ENCODE results near the gene SMAD3. TPM values are rescaled to one million over a fixed set of nuclear protein-coding genes. Genes with fewer than 3 reads are reported as not detected.
A peak's percentile ranks its signal among the peaks of the same experiment; 100 is the strongest.

Gene SMAD3
- total and polyA plus RNA-seq, 10 of the 15 experiments (the other 5 are each of a cell fraction or from before 2014, with no cell fraction given) = 5.6 to 43.2 (median 16.0) TPM

DNA sequence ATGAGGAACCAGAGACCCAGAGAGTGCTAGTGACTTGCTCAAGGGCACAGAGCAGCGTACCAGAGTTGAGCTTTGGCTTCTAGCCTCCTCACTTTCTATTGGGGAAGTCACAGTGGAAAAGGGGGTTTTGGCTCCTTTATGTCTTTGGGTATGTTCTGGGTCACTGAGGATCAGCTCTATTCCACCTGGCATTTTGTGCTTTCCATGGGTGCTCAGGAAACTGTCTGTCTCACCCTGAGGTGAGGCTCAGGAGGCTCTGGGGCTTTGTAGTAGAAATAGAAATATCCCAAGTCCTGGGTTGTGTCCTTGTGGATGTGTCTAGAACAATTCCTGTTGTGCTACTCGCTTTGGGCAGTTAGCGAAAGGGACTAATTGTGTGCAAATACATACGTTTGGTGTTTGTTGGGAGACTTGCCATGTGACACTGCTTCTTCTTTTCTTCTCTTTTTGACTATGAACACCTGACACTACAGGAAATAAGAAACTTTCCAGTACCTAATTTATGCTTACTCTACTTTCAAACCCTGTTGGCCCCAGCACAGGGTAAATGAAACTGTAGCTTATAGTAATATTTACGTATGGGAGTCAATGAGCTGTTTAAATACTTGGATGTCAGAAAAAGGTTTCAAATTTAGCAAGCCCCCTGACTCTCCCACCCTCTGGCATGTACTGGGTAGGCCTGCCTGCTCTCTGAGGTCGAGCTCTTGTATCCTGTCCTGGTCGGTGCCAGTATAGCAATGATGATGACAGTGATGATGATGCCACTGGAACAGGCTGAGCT, 35.6 kb downstream of the SMAD3 start (continued):
- TF ChIP-seq, protein P1, sequence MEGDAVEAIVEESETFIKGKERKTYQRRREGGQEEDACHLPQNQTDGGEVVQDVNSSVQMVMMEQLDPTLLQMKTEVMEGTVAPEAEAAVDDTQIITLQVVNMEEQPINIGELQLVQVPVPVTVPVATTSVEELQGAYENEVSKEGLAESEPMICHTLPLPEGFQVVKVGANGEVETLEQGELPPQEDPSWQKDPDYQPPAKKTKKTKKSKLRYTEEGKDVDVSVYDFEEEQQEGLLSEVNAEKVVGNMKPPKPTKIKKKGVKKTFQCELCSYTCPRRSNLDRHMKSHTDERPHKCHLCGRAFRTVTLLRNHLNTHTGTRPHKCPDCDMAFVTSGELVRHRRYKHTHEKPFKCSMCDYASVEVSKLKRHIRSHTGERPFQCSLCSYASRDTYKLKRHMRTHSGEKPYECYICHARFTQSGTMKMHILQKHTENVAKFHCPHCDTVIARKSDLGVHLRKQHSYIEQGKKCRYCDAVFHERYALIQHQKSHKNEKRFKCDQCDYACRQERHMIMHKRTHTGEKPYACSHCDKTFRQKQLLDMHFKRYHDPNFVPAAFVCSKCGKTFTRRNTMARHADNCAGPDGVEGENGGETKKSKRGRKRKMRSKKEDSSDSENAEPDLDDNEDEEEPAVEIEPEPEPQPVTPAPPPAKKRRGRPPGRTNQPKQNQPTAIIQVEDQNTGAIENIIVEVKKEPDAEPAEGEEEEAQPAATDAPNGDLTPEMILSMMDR (IDR thresholded peaks at IDR 0.05 in 2 of 3, conservative IDR thresholded peaks at IDR 0.05 in 1 of 3; ENCODE audit: control insufficient read depth in 2 of 3, extremely low read depth in 1 of 3, insufficient read depth in 1 of 3, low read depth in 3 of 3, low read length in 3 of 3) = no peak
- peak; percentile 63; the same call in 1 of the 2 replicates for TF ChIP-seq ZNF207 (IDR thresholded peaks at IDR 0.05; ENCODE audit: borderline replicate concordance)
- TF ChIP-seq SMAD5 (IDR thresholded peaks at IDR 0.05; ENCODE audit: low read depth) = no peak
- TF ChIP-seq, protein P2, sequence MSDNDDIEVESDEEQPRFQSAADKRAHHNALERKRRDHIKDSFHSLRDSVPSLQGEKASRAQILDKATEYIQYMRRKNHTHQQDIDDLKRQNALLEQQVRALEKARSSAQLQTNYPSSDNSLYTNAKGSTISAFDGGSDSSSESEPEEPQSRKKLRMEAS (IDR thresholded peaks at IDR 0.05; ENCODE audit: low read depth, low read length) = peak; percentile 32; the same call in 1 of the 2 replicates
- peak; percentile 94 for TF ChIP-seq SMARCA5 (IDR thresholded peaks at IDR 0.05)
- no peak; the same call in 1 of the 2 replicates for TF ChIP-seq RFX5 (IDR thresholded peaks at IDR 0.05; ENCODE audit: low read depth, low read length)
- peak; percentile 89 for TF ChIP-seq CREM (IDR thresholded peaks at IDR 0.05; ENCODE audit: low read depth)
- no peak for TF ChIP-seq PML (IDR thresholded peaks at IDR 0.05; ENCODE audit: low read length)
- TF ChIP-seq JUNB (IDR thresholded peaks at IDR 0.05) = peak; percentile 94
- peak; percentile 85 for TF ChIP-seq MEF2A (IDR thresholded peaks at IDR 0.05; ENCODE audit: insufficient read depth, low read depth, low read length)
- TF ChIP-seq DPF2 (IDR thresholded peaks at IDR 0.05) = peak; percentile 74; the same call in 1 of the 2 replicates
- peak; percentile 18; the same call in 1 of the 2 replicates for TF ChIP-seq RAD21 (IDR thresholded peaks at IDR 0.05; ENCODE audit: insufficient read depth, low read depth, low read length)
- peak; percentile 87; the same call in 1 of the 2 replicates for TF ChIP-seq GATAD2B (conservative IDR thresholded peaks at IDR 0.05; ENCODE audit: low read depth)
- no peak for TF ChIP-seq NFYA (IDR thresholded peaks at IDR 0.05; ENCODE audit: borderline replicate concordance, low read depth, low read length)
- no peak for TF ChIP-seq ZNF622 (IDR thresholded peaks at IDR 0.05)
- peak; percentile 87 for TF ChIP-seq ATF7 (IDR thresholded peaks at IDR 0.05; ENCODE audit: low read depth)
- TF ChIP-seq CBX3 (IDR thresholded peaks at IDR 0.05; ENCODE audit: borderline replicate concordance, low read depth) = no peak
- no peak for TF ChIP-seq NR2C1 (IDR thresholded peaks at IDR 0.05)
- TF ChIP-seq, protein P3, sequence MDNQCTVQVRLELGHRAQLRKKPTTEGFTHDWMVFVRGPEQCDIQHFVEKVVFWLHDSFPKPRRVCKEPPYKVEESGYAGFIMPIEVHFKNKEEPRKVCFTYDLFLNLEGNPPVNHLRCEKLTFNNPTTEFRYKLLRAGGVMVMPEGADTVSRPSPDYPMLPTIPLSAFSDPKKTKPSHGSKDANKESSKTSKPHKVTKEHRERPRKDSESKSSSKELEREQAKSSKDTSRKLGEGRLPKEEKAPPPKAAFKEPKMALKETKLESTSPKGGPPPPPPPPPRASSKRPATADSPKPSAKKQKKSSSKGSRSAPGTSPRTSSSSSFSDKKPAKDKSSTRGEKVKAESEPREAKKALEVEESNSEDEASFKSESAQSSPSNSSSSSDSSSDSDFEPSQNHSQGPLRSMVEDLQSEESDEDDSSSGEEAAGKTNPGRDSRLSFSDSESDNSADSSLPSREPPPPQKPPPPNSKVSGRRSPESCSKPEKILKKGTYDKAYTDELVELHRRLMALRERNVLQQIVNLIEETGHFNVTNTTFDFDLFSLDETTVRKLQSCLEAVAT (IDR thresholded peaks at IDR 0.05) = no peak; the same call in 1 of the 2 replicates
- TF ChIP-seq RUNX3 (IDR thresholded peaks at IDR 0.05; ENCODE audit: low read length) = no peak
- no peak; the same call in none of the 2 replicates for TF ChIP-seq TCF12 (IDR thresholded peaks at IDR 0.05; ENCODE audit: low read depth, low read length)
- TF ChIP-seq, protein P4, sequence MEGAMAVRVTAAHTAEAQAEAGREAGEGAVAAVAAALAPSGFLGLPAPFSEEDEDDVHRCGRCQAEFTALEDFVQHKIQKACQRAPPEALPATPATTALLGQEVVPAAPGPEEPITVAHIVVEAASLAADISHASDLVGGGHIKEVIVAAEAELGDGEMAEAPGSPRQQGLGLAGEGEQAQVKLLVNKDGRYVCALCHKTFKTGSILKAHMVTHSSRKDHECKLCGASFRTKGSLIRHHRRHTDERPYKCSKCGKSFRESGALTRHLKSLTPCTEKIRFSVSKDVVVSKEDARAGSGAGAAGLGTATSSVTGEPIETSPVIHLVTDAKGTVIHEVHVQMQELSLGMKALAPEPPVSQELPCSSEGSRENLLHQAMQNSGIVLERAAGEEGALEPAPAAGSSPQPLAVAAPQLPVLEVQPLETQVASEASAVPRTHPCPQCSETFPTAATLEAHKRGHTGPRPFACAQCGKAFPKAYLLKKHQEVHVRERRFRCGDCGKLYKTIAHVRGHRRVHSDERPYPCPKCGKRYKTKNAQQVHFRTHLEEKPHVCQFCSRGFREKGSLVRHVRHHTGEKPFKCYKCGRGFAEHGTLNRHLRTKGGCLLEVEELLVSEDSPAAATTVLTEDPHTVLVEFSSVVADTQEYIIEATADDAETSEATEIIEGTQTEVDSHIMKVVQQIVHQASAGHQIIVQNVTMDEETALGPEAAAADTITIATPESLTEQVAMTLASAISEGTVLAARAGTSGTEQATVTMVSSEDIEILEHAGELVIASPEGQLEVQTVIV (IDR thresholded peaks at IDR 0.05; ENCODE audit: borderline replicate concordance, partially characterized antibody) = no peak
- TF ChIP-seq, protein P5, sequence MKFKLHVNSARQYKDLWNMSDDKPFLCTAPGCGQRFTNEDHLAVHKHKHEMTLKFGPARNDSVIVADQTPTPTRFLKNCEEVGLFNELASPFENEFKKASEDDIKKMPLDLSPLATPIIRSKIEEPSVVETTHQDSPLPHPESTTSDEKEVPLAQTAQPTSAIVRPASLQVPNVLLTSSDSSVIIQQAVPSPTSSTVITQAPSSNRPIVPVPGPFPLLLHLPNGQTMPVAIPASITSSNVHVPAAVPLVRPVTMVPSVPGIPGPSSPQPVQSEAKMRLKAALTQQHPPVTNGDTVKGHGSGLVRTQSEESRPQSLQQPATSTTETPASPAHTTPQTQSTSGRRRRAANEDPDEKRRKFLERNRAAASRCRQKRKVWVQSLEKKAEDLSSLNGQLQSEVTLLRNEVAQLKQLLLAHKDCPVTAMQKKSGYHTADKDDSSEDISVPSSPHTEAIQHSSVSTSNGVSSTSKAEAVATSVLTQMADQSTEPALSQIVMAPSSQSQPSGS (IDR thresholded peaks at IDR 0.05; ENCODE audit: low read length) = no peak
- TF ChIP-seq RCOR1 (conservative IDR thresholded peaks at IDR 0.05; ENCODE audit: low read depth, low read length) = no peak
